IMR-90 (cell line): ENCODE measurements around the gene NPSR1. TPM values are rescaled to one million over a fixed set of nuclear protein-coding genes. Genes with fewer than 3 reads are reported as not detected.
"Not testable (repeated sequence)": the region's sequence is repeated elsewhere in the genome, so short reads cannot be mapped to it uniquely, and the experiment has no call there.

Experiments
- ATAC-seq: fragments of 200-7000 bp; cut with Tn5 transposase; 2 replicates; pipeline ENCODE4 v1.9.1; 2020; ENCODE audit warnings: low read depth, mild to moderate bottlenecking, moderate library complexity
- BruUV-seq: library from RNA; stranded (reverse); fragments of 400-500 nt; replicated peaks from 2 replicates; lab custom pipeline; 2021; lab: Mats Ljungman, UMichigan
- CTCF ChIA-PET: fragments of 300-600 bp; formaldehyde crosslinking; extraction: SDS; loops from one replicate; lab custom pipeline; 2021; ENCODE audit warnings: antibody characterized with exemption; lab: Yijun Ruan, JAX
- POLR2A ChIA-PET: fragments of 300-600 bp; sonication (Branson Sonifier 250); formaldehyde crosslinking; loops from one replicate; lab custom pipeline; 2022; ENCODE audit warnings: antibody characterized with exemption; ENCODE audit not compliant: unreplicated experiment; lab: Charles Lee
- DNase-seq: peaks from one replicate; pipeline ENCODE4 v3.0.0; 2013
- H2AFZ ChIP-seq: replicated peaks from 2 replicates; pipeline ENCODE3; 2013; ENCODE audit warnings: low read length, mild to moderate bottlenecking; ENCODE audit not compliant: poor library complexity
- H2AK5ac ChIP-seq: 2 replicates; pipeline ENCODE4 v1.6.1; 2013; ENCODE audit warnings: low read depth, low read length, inconsistent platforms
- H2AK9ac ChIP-seq: replicated peaks from 2 replicates; pipeline ENCODE3; 2013; ENCODE audit warnings: mild to moderate bottlenecking, low read depth, low read length, moderate library complexity; ENCODE audit not compliant: poor library complexity
- H2BK120ac ChIP-seq: 2 replicates; pipeline ENCODE4 v1.6.1; 2013; ENCODE audit warnings: low read depth, low read length, inconsistent platforms
- H2BK15ac ChIP-seq: 3 replicates; pipeline ENCODE4 v1.6.1; 2013; ENCODE audit warnings: low read depth, low read length, inconsistent platforms
- H2BK20ac ChIP-seq: 2 replicates; pipeline ENCODE4 v1.6.1; 2013; ENCODE audit warnings: low read depth, mild to moderate bottlenecking, inconsistent platforms, low read length, moderate library complexity
- H2BK5ac ChIP-seq: 2 replicates; pipeline ENCODE4 v1.6.1; 2013; ENCODE audit warnings: mild to moderate bottlenecking, low read depth, low read length, inconsistent platforms; ENCODE audit not compliant: poor library complexity, severe bottlenecking
- H3K14ac ChIP-seq: replicated peaks from 2 replicates; pipeline ENCODE4 v1.6.1; 2013; ENCODE audit warnings: low read depth, low read length, inconsistent platforms
- H3K18ac ChIP-seq: 2 replicates; pipeline ENCODE4 v1.6.1; 2013; ENCODE audit warnings: low read depth, low read length, control low read depth
- H3K23ac ChIP-seq: 2 replicates; pipeline ENCODE4 v1.6.1; 2013; ENCODE audit warnings: low read depth, low read length, inconsistent platforms
- H3K27ac ChIP-seq: 2 replicates; pipeline ENCODE4 v1.5.1; 2013; ENCODE audit warnings: mild to moderate bottlenecking, control low read depth, low read length; ENCODE audit not compliant: insufficient read depth
- H3K27me3 ChIP-seq: 2 replicates; pipeline ENCODE4 v1.6.1; 2013; ENCODE audit warnings: low read length; ENCODE audit not compliant: control insufficient read depth, insufficient read depth
- H3K36me3 ChIP-seq: 2 replicates; pipeline ENCODE4 v1.6.1; 2013; ENCODE audit warnings: low read length, mixed read lengths; ENCODE audit not compliant: control insufficient read depth, insufficient read depth
- H3K4ac ChIP-seq: 2 replicates; pipeline ENCODE4 v1.6.1; 2013; ENCODE audit warnings: low read depth, low read length, inconsistent platforms
- H3K4me1 ChIP-seq: 2 replicates; pipeline ENCODE4 v1.6.1; 2013; ENCODE audit warnings: low read length, mixed read lengths; ENCODE audit not compliant: control insufficient read depth, insufficient read depth
- H3K4me2 ChIP-seq: 2 replicates; pipeline ENCODE4 v1.6.1; 2013; ENCODE audit warnings: low read depth, mild to moderate bottlenecking, control low read depth, low read length, moderate library complexity
- H3K4me3 ChIP-seq: 2 replicates; pipeline ENCODE4 v1.5.1; 2013; ENCODE audit warnings: low read depth, mild to moderate bottlenecking, control low read depth, low read length, moderate library complexity; ENCODE audit not compliant: insufficient read depth
- H3K56ac ChIP-seq: 2 replicates; pipeline ENCODE4 v1.6.1; 2013; ENCODE audit warnings: low read length, inconsistent platforms; ENCODE audit not compliant: insufficient read depth; ENCODE audit errors: extremely low read depth
- H3K79me1 ChIP-seq, 2 experiments: 2 replicates each; pipeline ENCODE4 v1.6.1; 2013; ENCODE audit warnings: low read length in 2 of 2, inconsistent platforms in 1 of 2, low read depth in 1 of 2
- H3K9ac ChIP-seq: 2 replicates; pipeline ENCODE4 v1.6.1; 2013; ENCODE audit warnings: low read depth, low read length, control low read depth
- H3K9me1 ChIP-seq: 2 replicates; pipeline ENCODE4 v1.6.1; 2013; ENCODE audit warnings: low read length, inconsistent platforms; ENCODE audit not compliant: insufficient read depth
- H3K9me3 ChIP-seq: 2 replicates; pipeline ENCODE4 v1.6.1; 2013; ENCODE audit warnings: low read length; ENCODE audit not compliant: control insufficient read depth, insufficient read depth
- H4K20me1 ChIP-seq: 2 replicates; pipeline ENCODE4 v1.6.1; 2013; ENCODE audit warnings: low read length, inconsistent platforms; ENCODE audit not compliant: insufficient read depth
- H4K5ac ChIP-seq: 2 replicates; pipeline ENCODE4 v1.6.1; 2013; ENCODE audit warnings: mild to moderate bottlenecking, low read depth, low read length, control low read depth
- H4K8ac ChIP-seq, 2 experiments: 2 replicates each; pipeline ENCODE4 v1.6.1; 2013; ENCODE audit warnings: low read depth in 2 of 2, low read length in 2 of 2, control low read depth in 1 of 2, inconsistent platforms in 1 of 2
- H4K91ac ChIP-seq: 2 replicates; pipeline ENCODE4 v1.6.1; 2013; ENCODE audit warnings: low read depth, low read length, inconsistent platforms; ENCODE audit not compliant: insufficient read depth
- WGBS, 2 experiments: methylation state at CpG; one replicate each; pipeline versions ENCODE4 v1.1.5 to v1.1.7; 2013; ENCODE audit warnings: missing lambda C conversion rate in 2 of 2; ENCODE audit not compliant: insufficient read length in 1 of 2; ENCODE audit errors: extremely low coverage in 2 of 2; 5-methylcytosine and 5-hydroxymethylcytosine counted together
- dilution Hi-C: fragments of 300-500 bp; cut with HindIII; formaldehyde crosslinking; loops from one replicate; pipeline ENCODE4 v1.14.3; 2018; ENCODE audit warnings: low sequenced_read_pairs; ENCODE audit not compliant: unreplicated experiment
- in situ Hi-C: fragments of 300-500 bp; cut with MboI; formaldehyde crosslinking; loops from 3 replicates; pipeline ENCODE4 v1.14.3; 2019; ENCODE audit warnings: low sequenced_read_pairs, inconsistent platforms, mixed read lengths
- intact Hi-C: fragments of 100-400 bp; cut with micrococcal nuclease; formaldehyde crosslinking; loops from 2 replicates; pipeline ENCODE4 v1.10.0; 2022
- polyA plus RNA-seq, 3 experiments: library from polyadenylated mRNA; depleted of rRNA; stranded (reverse); fragments of >200 nt; gene quantifications; 2 replicates each; pipeline ENCODE4 v1.2.3, GENCODE V29; 2012; ENCODE audit warnings: low replicate concordance in 1 of 3
- total RNA-seq: library from RNA; depleted of rRNA; stranded (reverse); fragments of >200 nt; gene quantifications from 2 replicates; pipeline ENCODE4 v1.2.3, GENCODE V29; 2012

NPSR1 gene
- total and polyA plus RNA-seq, 2 of the 4 experiments (the other 2 are of a cell fraction): not detected

- H4K8ac ChIP-seq, H4K5ac ChIP-seq, H2BK5ac ChIP-seq, H3K56ac ChIP-seq, H3K36me3 ChIP-seq, CTCF ChIA-PET, H3K9me3 ChIP-seq, H3K79me1 ChIP-seq, H3K18ac ChIP-seq, H4K91ac ChIP-seq, intact Hi-C loops, POLR2A ChIA-PET, H3K4ac ChIP-seq, dilution Hi-C loops, H3K4me1 ChIP-seq, DNase-seq, H3K27me3 ChIP-seq, H3K23ac ChIP-seq, H2BK15ac ChIP-seq, H2BK20ac ChIP-seq, H2AFZ ChIP-seq, H3K4me3 ChIP-seq, H3K9ac ChIP-seq, H3K14ac ChIP-seq, in situ Hi-C loops, ATAC-seq, H2AK9ac ChIP-seq, H4K20me1 ChIP-seq, BruUV-seq, H3K27ac ChIP-seq, H3K4me2 ChIP-seq, H2AK5ac ChIP-seq, H3K9me1 ChIP-seq, H2BK120ac ChIP-seq: not testable (repeated sequence)
- 40% methylated on average over 1 of the region's 1 CpG; no CpG with 5 or more reads in 1 of the 2 experiments for WGBS, 2 experiments
Observed at GRCh38 chr7:34883855-34884254, 225.8 kb downstream of the NPSR1 start.
